Activated CD8-positive, alpha-beta memory T cell treated with anti-CD3 and anti-CD28 coated beads, Interleukin-2, amount 50 U/mL, for 1 hour (primary cell): ENCODE results near the gene ARMH4.

Experiments
- DNase-seq: peaks from one replicate; pipeline ENCODE4 v3.0.0-alpha.2; 2020; ENCODE audit errors: extremely low read depth

Gene ARMH4

GRCh38 chr14:58152014-58152857 is at the start of gene ARMH4:
Gene ARMH4, minus strand, starts transcription at chr14:58152213. Its CDS starts 12,855 bp downstream, at chr14:58139358.
- peak; percentile 7 for DNase-seq

GRCh38 chr14:58200846-58201245 is 48.8 kb upstream of the ARMH4 start:
- DNase-seq, result no peak

GRCh38 chr14:58200480-58200841 is 48.4 kb upstream of the ARMH4 start:
- DNase-seq, result no peak

DNA sequence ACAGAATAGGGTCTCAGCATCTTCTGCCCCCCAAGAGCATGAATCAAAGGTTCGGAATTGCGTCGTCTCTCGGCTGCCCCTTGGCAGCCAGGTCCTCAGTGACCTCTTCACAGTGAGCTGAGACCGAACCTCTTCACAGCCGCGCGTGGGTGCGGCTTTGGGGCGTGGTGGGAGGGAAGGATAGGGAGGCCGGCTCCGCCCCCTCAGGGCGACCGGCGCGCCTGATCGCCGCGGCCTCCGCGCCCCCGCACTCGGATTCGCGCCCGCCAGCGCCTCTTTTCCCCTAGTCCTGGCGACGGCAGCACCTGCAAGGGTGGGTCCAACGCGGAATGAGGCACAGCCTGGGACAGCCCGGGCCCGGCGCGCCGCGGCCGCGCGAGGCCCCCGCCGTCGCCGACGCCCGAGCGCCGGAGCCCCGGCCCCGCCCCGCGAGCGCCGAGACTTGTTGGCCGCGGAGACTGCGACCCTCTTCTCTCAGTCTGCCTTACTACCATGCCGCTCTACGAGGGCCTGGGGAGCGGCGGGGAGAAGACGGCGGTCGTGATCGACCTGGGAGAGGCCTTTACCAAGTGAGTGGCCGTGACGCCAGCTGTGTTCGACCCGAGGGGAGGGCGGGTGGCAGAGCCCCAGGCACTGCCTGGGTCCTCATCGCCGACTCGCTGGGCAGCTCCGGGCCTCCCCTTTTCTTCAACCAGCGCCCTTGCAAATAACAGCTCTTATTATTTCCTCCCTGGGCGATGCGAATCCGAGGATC is 47.9 kb upstream of the ARMH4 start, which contains the start of gene ACTR10:
Gene ACTR10, plus strand, starts transcription at position 424 of the 754 bp plus-strand sequence. Its CDS starts 69 bp downstream, at position 493.
- peak; percentile 43 for DNase-seq

DNA sequence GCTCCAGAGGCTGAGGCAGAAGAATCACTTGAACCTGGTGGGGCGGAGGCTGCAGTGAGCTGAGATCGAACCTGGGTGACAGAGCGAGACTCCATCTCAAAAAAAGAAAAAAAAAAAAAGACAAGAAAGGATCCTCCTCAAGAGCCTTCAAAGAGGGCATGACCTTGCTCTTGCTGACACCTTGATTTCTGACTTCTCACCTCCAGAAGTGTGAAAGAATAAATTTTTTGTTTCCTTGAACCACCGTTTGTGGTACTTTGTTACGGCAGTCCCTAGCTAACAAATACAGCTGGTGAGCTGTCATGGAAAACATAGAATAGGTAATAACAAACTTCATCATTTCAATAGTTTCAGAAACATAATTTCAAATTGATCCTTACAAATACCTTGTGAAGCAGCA is 46.1 kb upstream of the ARMH4 start:
- no peak for DNase-seq

GRCh38 chr14:58196198-58196597 is 44.2 kb upstream of the ARMH4 start:
- no peak for DNase-seq

- no peak for DNase-seq
These were observed 41.5 kb upstream of the ARMH4 start for GRCh38 chr14:58193542-58193941.

GRCh38 chr14:58191763-58192601 is 40.0 kb upstream of the ARMH4 start:
- DNase-seq, result no peak

DNA sequence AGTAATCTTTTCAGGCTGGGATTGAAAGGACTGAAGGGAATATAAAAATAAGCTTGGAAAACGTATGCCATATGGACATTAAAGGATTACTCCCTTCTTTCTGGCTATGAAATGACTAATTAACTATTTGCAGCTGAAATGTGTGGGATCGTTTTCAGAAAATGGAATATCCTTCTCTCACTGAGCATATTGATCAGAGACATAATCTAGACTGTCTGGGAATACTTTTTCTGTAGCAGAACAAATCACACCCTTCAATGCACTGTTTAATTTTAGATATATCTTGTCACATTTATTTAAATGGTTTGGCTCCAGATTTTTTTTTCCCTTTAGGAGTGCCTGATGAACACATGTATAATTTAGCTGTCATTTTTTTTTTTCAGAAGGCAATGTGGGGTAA is 37.2 kb upstream of the ARMH4 start:
- DNase-seq, result no peak

- DNase-seq, result no peak
These were observed 25.1 kb upstream of the ARMH4 start for GRCh38 chr14:58177125-58177524.

- DNase-seq, result no peak
These were observed 19.1 kb upstream of the ARMH4 start for GRCh38 chr14:58171090-58171489.

DNA sequence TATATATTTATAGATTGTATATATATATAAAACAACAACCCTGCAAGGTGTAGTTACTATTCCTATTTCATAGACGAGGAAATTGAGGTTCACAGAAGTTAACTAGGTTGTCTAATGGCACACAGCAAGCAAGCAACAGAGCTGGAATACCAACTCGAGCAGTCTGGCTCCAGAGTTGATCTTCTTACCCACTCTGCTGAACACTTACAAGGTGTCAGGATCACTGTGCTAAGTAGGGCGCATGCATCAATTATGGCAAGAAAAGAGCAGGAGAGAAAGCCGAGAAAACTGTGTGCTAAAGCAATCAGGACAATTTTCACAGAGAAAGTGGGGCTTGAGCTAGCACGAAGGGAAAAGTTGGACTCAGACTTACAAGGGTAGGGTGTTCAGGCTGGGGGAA is 15.9 kb upstream of the ARMH4 start:
- DNase-seq, result no peak

- no peak for DNase-seq
These were observed 15.0 kb upstream of the ARMH4 start for GRCh38 chr14:58167057-58167456.

GRCh38 chr14:58166005-58166983 is 14.3 kb upstream of the ARMH4 start:
- peak; percentile 24 for DNase-seq

DNA sequence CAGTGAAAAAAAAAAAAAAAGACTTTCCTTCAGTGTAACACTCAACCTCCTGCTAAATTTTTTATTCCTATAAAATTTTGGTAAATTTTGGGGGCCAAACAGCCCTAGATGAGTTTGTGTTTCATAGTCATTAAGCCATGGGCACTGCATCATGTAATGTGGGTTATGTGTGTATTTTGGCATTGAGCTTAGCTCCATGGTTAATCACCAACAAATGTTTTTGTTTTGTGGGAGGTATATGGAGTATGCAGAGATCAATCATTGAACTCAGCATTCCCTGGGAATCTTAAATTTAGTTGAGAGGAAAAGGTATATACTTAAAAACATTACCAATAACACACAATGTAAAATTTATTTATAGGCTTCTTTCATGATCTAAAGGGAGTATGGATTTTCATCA is 8.5 kb upstream of the ARMH4 start:
- no peak for DNase-seq

DNA sequence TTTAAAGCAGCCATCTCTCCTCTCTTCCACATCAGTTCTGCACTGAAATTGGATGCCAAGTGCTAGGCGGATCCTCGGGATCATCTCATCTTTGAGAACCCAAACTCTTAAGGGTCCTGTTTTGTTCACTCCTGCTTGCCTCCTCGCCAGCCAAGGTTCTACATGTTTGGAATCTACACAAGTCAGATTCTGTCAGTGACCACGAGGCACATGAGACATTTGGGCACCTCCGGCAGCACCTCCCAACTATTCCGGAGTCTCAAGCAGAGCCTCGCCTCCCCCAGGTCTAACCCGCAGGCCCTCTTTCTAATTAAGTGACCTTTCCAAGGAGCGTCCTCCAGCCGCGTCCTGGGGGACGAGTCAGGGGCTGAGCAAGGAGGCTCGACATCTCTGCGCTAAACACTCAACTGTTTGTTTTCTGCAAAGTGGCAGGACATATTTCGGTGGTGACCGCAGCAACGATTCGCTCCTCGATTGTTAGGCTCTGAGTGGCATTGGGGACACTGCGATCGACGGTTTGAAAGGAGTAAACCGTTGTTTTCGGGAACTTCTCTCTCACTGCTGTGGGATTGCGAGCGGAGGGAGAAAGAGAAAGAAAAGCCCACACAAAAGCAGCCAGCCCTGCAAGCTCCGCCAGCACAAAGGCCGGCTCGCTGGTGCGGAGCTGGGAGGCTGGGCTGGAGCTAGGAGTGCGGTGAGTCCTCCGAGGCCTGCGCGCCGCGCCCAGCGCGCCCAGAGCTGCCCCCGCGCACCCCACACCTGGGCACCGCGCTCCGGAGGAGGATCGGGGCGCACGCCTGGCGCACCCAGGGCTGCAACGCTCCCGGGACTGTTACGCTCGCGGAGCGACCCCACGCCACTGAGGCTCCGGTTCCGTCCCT is 640 bp downstream of the ARMH4 start:
- no peak for DNase-seq

GRCh38 chr14:58150243-58150805 is 1.7 kb downstream of the ARMH4 start:
- no peak for DNase-seq

DNA sequence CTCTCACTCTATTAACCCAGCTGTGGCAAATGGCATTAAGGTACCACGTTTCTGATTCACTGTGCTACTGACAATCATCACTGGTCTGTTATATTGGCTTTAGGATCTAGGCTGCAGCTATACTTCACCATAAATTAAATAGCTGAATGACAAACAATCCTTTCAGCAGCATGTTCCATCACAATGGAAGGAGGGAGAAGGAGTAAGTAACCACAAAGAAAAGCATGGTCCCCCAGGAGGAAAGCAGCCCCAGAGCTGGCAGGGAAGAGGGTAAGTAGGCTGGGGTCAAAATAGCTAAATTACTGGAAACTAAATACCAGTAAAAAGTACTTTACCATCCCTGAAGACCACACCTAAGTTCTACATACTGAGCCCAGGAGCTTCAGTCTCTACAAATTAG is 2.8 kb downstream of the ARMH4 start:
- DNase-seq, result no peak

GRCh38 chr14:58146399-58146798 is 5.6 kb downstream of the ARMH4 start:
- no peak for DNase-seq

DNA sequence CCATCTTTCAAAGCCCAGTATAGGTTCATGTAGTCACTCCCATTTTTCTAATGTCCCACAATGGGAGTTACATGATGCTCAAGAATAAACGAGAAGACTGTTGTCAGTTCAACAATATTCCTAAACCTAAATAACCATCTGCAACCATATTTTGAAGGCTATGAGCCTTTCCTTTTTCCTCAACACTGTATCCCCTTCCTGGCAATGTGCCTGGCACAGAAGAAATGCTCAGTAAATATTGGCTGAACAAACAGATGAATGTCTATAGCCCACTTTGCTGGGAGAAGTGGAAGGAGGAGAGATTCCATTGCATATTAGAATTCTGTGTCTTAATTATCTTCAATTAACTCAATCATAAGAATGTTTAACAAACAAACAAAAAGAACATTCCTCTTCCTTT is 6.1 kb downstream of the ARMH4 start:
- DNase-seq, result no peak
